Heart left ventricle (tissue), 16 donors: ENCODE results near the gene METTL3. TPM values are rescaled to one million over a fixed set of nuclear protein-coding genes. Genes with fewer than 3 reads are reported as not detected.
"Not testable (repeated sequence)": the region's sequence is repeated elsewhere in the genome, so short reads cannot be mapped to it uniquely, and the experiment has no call there.

ENCODE experiments used
- ATAC-seq, 4 donors: fragments of 200-7000 bp; cut with Tn5 transposase; one replicate each; pipeline ENCODE4 v1.9.1; 2020 to 2022; ENCODE audit warnings: moderate library complexity in 4 of 4, mild to moderate bottlenecking in 3 of 4, moderate number of reproducible peaks in 1 of 4
- DNase-seq, 5 donors: peaks; one replicate each; pipeline ENCODE4 v3.0.0-alpha.2; 2020
- H3K27ac ChIP-seq, 12 donors: fragments of 200-600 bp; sonication (generic) in 4 of 12; one replicate each; pipeline versions ENCODE4 v1.5.0 to v1.8.0; 2016 to 2022; ENCODE audit warnings: mild to moderate bottlenecking in 2 of 12
- H3K27me3 ChIP-seq, 9 donors: fragments of 200-600 bp; sonication (generic) in 2 of 9; one replicate each; pipeline versions ENCODE4 v1.5.1 to v1.8.0; 2016 to 2022; ENCODE audit warnings: mild to moderate bottlenecking in 3 of 9
- H3K36me3 ChIP-seq, 9 donors: fragments of 200-600 bp; sonication (generic) in 2 of 9; one replicate each; pipeline versions ENCODE4 v1.5.0 to v1.8.0; 2018 to 2022; ENCODE audit warnings: mild to moderate bottlenecking in 2 of 9
- H3K4me1 ChIP-seq, 12 donors: fragments of 200-600 bp; sonication (generic) in 4 of 12; one replicate each; pipeline versions ENCODE4 v1.5.0 to v1.8.0; 2016 to 2022; ENCODE audit warnings: mild to moderate bottlenecking in 3 of 12
- H3K4me3 ChIP-seq, 12 donors: fragments of 200-600 bp; sonication (generic) in 4 of 12; one replicate each; pipeline versions ENCODE4 v1.5.0 to v1.8.0; 2017 to 2022; ENCODE audit warnings: mild to moderate bottlenecking in 9 of 12, moderate library complexity in 4 of 12
- H3K9me3 ChIP-seq, 12 donors: fragments of 200-600 bp; sonication (generic) in 4 of 12; one replicate each; pipeline versions ENCODE4 v1.5.0 to v1.8.0; 2016 to 2022; ENCODE audit warnings: mild to moderate bottlenecking in 1 of 12
- CTCF ChIP-seq, 12 donors: fragments of 200-600 bp; sonication (generic) in 4 of 12; IDR thresholded peaks; one replicate each; pipeline versions ENCODE4 v1.5.0 to v1.8.0; 2018 to 2022; ENCODE audit warnings: antibody characterized with exemption in 12 of 12, mild to moderate bottlenecking in 5 of 12
- POLR2A ChIP-seq, 2 donors: fragments of 450-650 bp; IDR thresholded peaks; one replicate each; pipeline ENCODE4 v1.6.1; 2017; ENCODE audit warnings: antibody characterized with exemption in 2 of 2, mild to moderate bottlenecking in 2 of 2, moderate library complexity in 2 of 2
- WGBS, 4 donors: extraction: QIAGEN DNeasy Blood & Tissue Kit in 2 of 4; methylation state at CpG; one replicate each; pipeline versions ENCODE4 v1.1.5 to v1.1.7; 2013 to 2018; 5-methylcytosine and 5-hydroxymethylcytosine counted together
- intact Hi-C, 10 donors: fragments of 100-400 bp; cut with DNase I; formaldehyde crosslinking; loops; one replicate each; pipeline versions ENCODE4 v1.11.1 to v1.14.2; 2022
- polyA plus RNA-seq, 2 donors: library from polyadenylated mRNA; stranded (reverse); fragments of 200-250 nt; gene quantifications; one replicate each; pipeline ENCODE4 v1.2.3, GENCODE V29; 2013
- total RNA-seq, 9 donors: library from RNA; depleted of rRNA in 2 of 9; stranded (reverse); fragments of >200 nt in 2 of 9; fragmentation: NEBNext Ultra II Directional in 3 of 9; extraction: Animal tissue kit (Norgen Biotek cat#: 25700) in 3 of 9; gene quantifications; one replicate each; pipeline versions ENCODE4 v1.1.0 to v1.2.4, GENCODE V29; 2016 to 2023
- donor health status: ischemic (EF 13 %, LVEDD 7.1; RV severe dilation, severe dysfunction).
- donor health status: healthy with polysubstance abuse.
- donor health status: DM: no; HTN: yes; CAD: no.
- donor health status: DM: no; HTN: no; CAD: no.
- donor health status: ischemic (EF 25% LVEDD 6.9; RV normal size, moderate dysfunction).
- donor health status: ischemic (EF 25% LVEDD 5.7; RV mildly dilated, moderate dysfunction).
- donor health status: healthy.
- donor health status: DM: yes; HTN: yes; CAD: no.
- donor health status: ischemic (EF 35%, LVEDD 5.7; RV mildly dilated, moderate dysfunction).
- donor health status: nonischemic (EF 11% LVEDD 7.7; RV severe dilation, severe dysfunction).
- donor health status: DM: yes; HTN: yes; CAD: no.
- donor health status: PGD.
- donor health status: ischemic (EF 29% LVEDD 5.4; RV normal size, mild dysfunction).
- donor health status: nonischemic (EF 23%, LVEDD 6.1; RV moderate dilation, normal function).

METTL3 gene
- total and polyA plus RNA-seq, 11 donors: 21.0 to 37.0 (median 25.2) TPM

GRCh38 chr14:21557084-21557901 is 46.2 kb upstream of the METTL3 start:
- peaks cover 0 to 18% (median 0%) of the 10 kb centered on the region in 12 donors for H3K4me1 ChIP-seq
- DNase-seq (peak in 4 of 5 donors; percentile 50 to 71 (median 62)), ATAC-seq (peak; percentile 65 to 87 (median 74))
- intact Hi-C loops: loop anchor here in 9 of 10 donors (1.0 to 10.0 kb wide), 11 partner anchors 45 to 120 kb away; partner anchors contain the start of genes CHD8 (in 4 of the 9), METTL3 (in 2 of the 9), RAB2B (in 1 of the 9) and TOX4 (in 1 of the 9)
- WGBS, 4 donors: 13 to 17% (median 14%) methylated on average over 11 of the region's 11 CpGs
- peak overlapping the region in 7 of 12 donors; percentile 8 to 79 (median 30) for H3K27ac ChIP-seq
- no peaks in the 10 kb centered on the region for H3K9me3 ChIP-seq
- no peaks in the 10 kb centered on the region for H3K27me3 ChIP-seq
- peak overlapping the region in 10 of 12 donors; percentile 23 to 50 (median 38) for H3K4me3 ChIP-seq
- TF ChIP-seq POLR2A (IDR thresholded peaks at IDR 0.05) (no peak), CTCF (IDR thresholded peaks at IDR 0.05) (peak; percentile 60 to 83 (median 74))
- no peaks in the 10 kb centered on the region for H3K36me3 ChIP-seq

- TF ChIP-seq POLR2A (IDR thresholded peaks at IDR 0.05): no peak
- TF ChIP-seq CTCF (IDR thresholded peaks at IDR 0.05): no peak
- DNase-seq (no peak), ATAC-seq (no peak)
- intact Hi-C loops: loop anchor here in 9 of 10 donors (1.0 to 10.0 kb wide), 11 partner anchors 44 to 119 kb away; partner anchors contain the start of genes CHD8 (in 4 of the 9), METTL3 (in 2 of the 9), RAB2B (in 1 of the 9) and TOX4 (in 1 of the 9)
- WGBS, 4 donors: 56 to 65% (median 65%) methylated on average over 5 of the region's 5 CpGs
- no peaks in the 10 kb centered on the region for H3K36me3 ChIP-seq
- H3K27me3 ChIP-seq: no peaks in the 10 kb centered on the region
- H3K9me3 ChIP-seq: no peaks in the 10 kb centered on the region
- H3K4me1 ChIP-seq: peaks cover 0 to 18% (median 0%) of the 10 kb centered on the region in 12 donors
- H3K27ac ChIP-seq: peak overlapping the region in 1 of 12 donors; percentile 79
- no peak overlapping the region for H3K4me3 ChIP-seq
Observed at GRCh38 chr14:21556378-21557083, 45.4 kb upstream of the METTL3 start.

GRCh38 chr14:21553266-21553665 is 42.1 kb upstream of the METTL3 start:
- H3K27ac ChIP-seq: no peak overlapping the region
- TF ChIP-seq POLR2A (IDR thresholded peaks at IDR 0.05) (no peak), CTCF (IDR thresholded peaks at IDR 0.05) (no peak)
- 81 to 89% (median 83%) methylated on average over 3 of the region's 3 CpGs for WGBS, 4 donors
- no peak overlapping the region for H3K4me3 ChIP-seq
- DNase-seq: no peak
- H3K9me3 ChIP-seq: no peaks in the 10 kb centered on the region
- H3K27me3 ChIP-seq: no peaks in the 10 kb centered on the region
- ATAC-seq: no peak
- intact Hi-C loops: loop anchor here in 3 of 10 donors (10.0 kb wide), 2 partner anchors 48 to 98 kb away; partner anchors contain the start of gene CHD8 (in 2 of the 3)
- H3K36me3 ChIP-seq: no peaks in the 10 kb centered on the region
- peaks cover 0 to 14% (median 0%) of the 10 kb centered on the region in 12 donors for H3K4me1 ChIP-seq

DNA sequence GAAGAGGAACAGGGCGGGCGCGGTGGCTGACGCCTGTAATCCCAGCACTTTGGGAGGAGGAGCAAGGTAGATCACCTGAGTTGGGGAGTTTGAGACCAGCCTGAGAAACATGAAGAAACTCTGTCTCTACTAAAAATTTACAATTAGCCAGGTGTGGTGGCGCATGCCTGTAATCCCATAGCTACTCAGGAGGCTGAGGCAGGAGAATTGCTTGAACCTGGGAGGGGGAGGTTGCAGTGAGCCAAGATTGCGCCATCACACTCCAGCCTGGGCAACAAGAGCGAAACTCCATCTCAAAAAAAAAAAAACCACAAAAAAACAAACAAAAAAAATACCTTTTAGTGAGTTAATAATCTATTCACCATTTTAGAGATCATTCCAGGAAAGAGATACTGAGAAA is 33.4 kb upstream of the METTL3 start:
- H3K4me3 ChIP-seq, DNase-seq, H3K27ac ChIP-seq, H3K36me3 ChIP-seq, ATAC-seq, H3K9me3 ChIP-seq, intact Hi-C loops, H3K4me1 ChIP-seq: not testable (repeated sequence)
- WGBS, 4 donors: 94 to 97% (median 95%) methylated on average over 7 of the region's 7 CpGs
- H3K27me3 ChIP-seq: peaks cover 0 to 22% (median 0%) of the 10 kb centered on the region in 9 donors
